ENCODE measurements around the gene LPP. TPM values are rescaled to one million over a fixed set of nuclear protein-coding genes. Genes with fewer than 3 reads are reported as not detected.

The LPP gene
- total and polyA plus RNA-seq, 2 donors (not counting 1 experiment from before 2014, with no cell fraction given), result 7.6 to 81.7 TPM

DNA sequence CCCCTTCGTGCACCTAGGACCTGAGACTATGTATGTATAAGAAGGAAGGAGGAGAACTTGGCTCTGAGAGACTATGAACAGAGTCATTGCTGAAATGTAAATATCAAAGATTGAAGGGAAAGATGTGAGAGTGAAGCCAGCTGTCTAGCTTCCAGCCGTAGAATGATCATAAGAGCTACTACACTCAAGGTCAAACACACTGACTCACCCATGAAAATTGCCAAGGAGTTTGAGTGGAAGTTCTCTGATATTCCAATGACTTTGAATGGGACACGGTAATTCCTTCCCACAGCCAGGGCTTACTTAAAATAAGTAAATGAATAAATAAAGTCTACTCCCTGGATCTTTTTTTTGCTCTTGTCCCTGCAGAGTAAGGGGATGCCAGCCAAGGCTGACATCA is 618.9 kb downstream of the LPP start:
- Histone ChIP-seq H3K79me2 (ENCODE audit: control insufficient read depth, insufficient read depth, low read length) (no peaks in the 10 kb centered on the region), H4K20me1 (ENCODE audit: control insufficient read depth, insufficient read depth, low read length, poor library complexity, severe bottlenecking) (peaks cover 5% of the 10 kb centered on the region), H3K4me1 (ENCODE audit: control insufficient read depth in 2 of 2, insufficient read depth in 2 of 2, low read length in 2 of 2) (no peaks in the 10 kb centered on the region), H2AFZ (ENCODE audit: insufficient read depth, low read depth, low read length, poor library complexity, severe bottlenecking) (no peak overlapping the region), H3K36me3 (replicated peaks in 1 of 2; ENCODE audit: control extremely low read depth in 1 of 2, control insufficient read depth in 1 of 2, extremely low read depth in 1 of 2, insufficient read depth in 2 of 2, low read length in 1 of 2) (no peaks in the 10 kb centered on the region), H3K4me3 (ENCODE audit: control extremely low read depth in 1 of 5, extremely low read depth in 1 of 5, insufficient read depth in 1 of 5, low read depth in 2 of 5, low read length in 4 of 5) (no peak overlapping the region), H3K27me3 (replicated peaks in 1 of 4; ENCODE audit: control extremely low read depth in 1 of 4, control insufficient read depth in 3 of 4, insufficient read depth in 4 of 4, low read length in 3 of 4) (no peaks in the 10 kb centered on the region), H3K9me3 (ENCODE audit: control extremely low read depth in 1 of 3, control insufficient read depth in 2 of 3, insufficient read depth in 1 of 3, low read length in 2 of 3) (no peaks in the 10 kb centered on the region), H3K27ac (ENCODE audit: low read length in 2 of 2) (no peak overlapping the region), H3K9ac (ENCODE audit: low read length) (no peak overlapping the region), H3K4me2 (replicated peaks; ENCODE audit: low read depth, low read length, poor library complexity, severe bottlenecking) (no peak overlapping the region)
- POLR2A ChIA-PET, result no interaction called here
- WGBS (ENCODE audit: insufficient coverage), result no CpG with 5 or more reads among the region's 3 CpGs
- CTCF ChIA-PET, result no interaction called here
- Mint-ChIP-seq H3K4me1 (no peaks in the 10 kb centered on the region), H3K27me3 (no peaks in the 10 kb centered on the region), H3K9me3 (ENCODE audit: insufficient read depth) (no peaks in the 10 kb centered on the region), H3K27ac (no peak overlapping the region), H3K4me3 (no peak overlapping the region)
- no peak for ATAC-seq (ENCODE audit: low read depth)
- TF ChIP-seq, protein P1, sequence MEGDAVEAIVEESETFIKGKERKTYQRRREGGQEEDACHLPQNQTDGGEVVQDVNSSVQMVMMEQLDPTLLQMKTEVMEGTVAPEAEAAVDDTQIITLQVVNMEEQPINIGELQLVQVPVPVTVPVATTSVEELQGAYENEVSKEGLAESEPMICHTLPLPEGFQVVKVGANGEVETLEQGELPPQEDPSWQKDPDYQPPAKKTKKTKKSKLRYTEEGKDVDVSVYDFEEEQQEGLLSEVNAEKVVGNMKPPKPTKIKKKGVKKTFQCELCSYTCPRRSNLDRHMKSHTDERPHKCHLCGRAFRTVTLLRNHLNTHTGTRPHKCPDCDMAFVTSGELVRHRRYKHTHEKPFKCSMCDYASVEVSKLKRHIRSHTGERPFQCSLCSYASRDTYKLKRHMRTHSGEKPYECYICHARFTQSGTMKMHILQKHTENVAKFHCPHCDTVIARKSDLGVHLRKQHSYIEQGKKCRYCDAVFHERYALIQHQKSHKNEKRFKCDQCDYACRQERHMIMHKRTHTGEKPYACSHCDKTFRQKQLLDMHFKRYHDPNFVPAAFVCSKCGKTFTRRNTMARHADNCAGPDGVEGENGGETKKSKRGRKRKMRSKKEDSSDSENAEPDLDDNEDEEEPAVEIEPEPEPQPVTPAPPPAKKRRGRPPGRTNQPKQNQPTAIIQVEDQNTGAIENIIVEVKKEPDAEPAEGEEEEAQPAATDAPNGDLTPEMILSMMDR (IDR thresholded peaks at IDR 0.05), result no peak
- DNase-seq, result no peak
- intact Hi-C loops (cut with micrococcal nuclease), result no loop called here

DNA sequence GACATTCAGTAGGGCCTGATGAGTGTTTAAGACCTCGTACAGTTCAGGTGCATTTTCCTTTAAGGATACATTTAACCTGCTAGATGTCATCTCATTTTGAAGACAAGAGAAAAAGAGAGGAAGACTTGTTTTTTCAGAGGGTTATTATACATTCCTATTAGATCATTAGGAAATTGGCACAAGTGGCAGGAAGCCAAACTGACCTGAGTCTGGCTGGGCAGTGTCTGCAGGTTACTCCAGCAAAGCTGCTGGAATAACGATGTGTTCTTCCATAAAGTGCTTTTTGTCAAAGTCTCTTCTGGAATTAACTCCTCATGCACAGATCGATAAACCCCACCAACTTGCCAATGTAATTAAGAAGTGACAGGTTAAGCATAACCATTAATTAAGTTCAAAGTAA is 621.5 kb downstream of the LPP start:
- Mint-ChIP-seq H3K9me3 (ENCODE audit: insufficient read depth) (no peaks in the 10 kb centered on the region), H3K27me3 (no peaks in the 10 kb centered on the region), H3K4me3 (no peak overlapping the region), H3K27ac (no peak overlapping the region), H3K4me1 (no peaks in the 10 kb centered on the region)
- no peak overlapping the region for H3K4me3 ChIP-seq (ENCODE audit: control extremely low read depth in 1 of 5, extremely low read depth in 1 of 5, insufficient read depth in 1 of 5, low read depth in 2 of 5, low read length in 4 of 5)
- POLR2A ChIA-PET, result no interaction called here
- no peak overlapping the region for H2AFZ ChIP-seq (ENCODE audit: insufficient read depth, low read depth, low read length, poor library complexity, severe bottlenecking)
- H3K27ac ChIP-seq (ENCODE audit: low read length in 2 of 2), result no peak overlapping the region
- WGBS (ENCODE audit: insufficient coverage), result 100% methylated on average over 1 of the region's 3 CpGs
- DNase-seq (no peak), ATAC-seq (ENCODE audit: low read depth) (no peak)
- H3K9ac ChIP-seq (ENCODE audit: low read length), result no peak overlapping the region
- no peaks in the 10 kb centered on the region for H3K9me3 ChIP-seq (ENCODE audit: control extremely low read depth in 1 of 3, control insufficient read depth in 2 of 3, insufficient read depth in 1 of 3, low read length in 2 of 3)
- no peak overlapping the region for H3K4me2 ChIP-seq (replicated peaks; ENCODE audit: low read depth, low read length, poor library complexity, severe bottlenecking)
- CTCF ChIA-PET, result no interaction called here
- no peaks in the 10 kb centered on the region for H3K36me3 ChIP-seq (replicated peaks in 1 of 2; ENCODE audit: control extremely low read depth in 1 of 2, control insufficient read depth in 1 of 2, extremely low read depth in 1 of 2, insufficient read depth in 2 of 2, low read length in 1 of 2)
- H3K27me3 ChIP-seq (replicated peaks in 1 of 4; ENCODE audit: control extremely low read depth in 1 of 4, control insufficient read depth in 3 of 4, insufficient read depth in 4 of 4, low read length in 3 of 4), result no peaks in the 10 kb centered on the region
- H3K4me1 ChIP-seq (ENCODE audit: control insufficient read depth in 2 of 2, insufficient read depth in 2 of 2, low read length in 2 of 2), result no peaks in the 10 kb centered on the region
- TF ChIP-seq, protein P1 (IDR thresholded peaks at IDR 0.05), result no peak
- TF ChIP-seq EZH2 (IDR thresholded peaks at IDR 0.05; ENCODE audit: borderline replicate concordance, insufficient read depth, low read depth, low read length, poor library complexity, severe bottlenecking), result no peak
- H4K20me1 ChIP-seq (ENCODE audit: control insufficient read depth, insufficient read depth, low read length, poor library complexity, severe bottlenecking), result no peaks in the 10 kb centered on the region
- intact Hi-C loops (cut with micrococcal nuclease), result no loop called here
- no peaks in the 10 kb centered on the region for H3K79me2 ChIP-seq (ENCODE audit: control insufficient read depth, insufficient read depth, low read length)
